Upper lobe of right lung (tissue), 1 donor: ENCODE results near the gene TLX2. TPM values are rescaled to one million over a fixed set of nuclear protein-coding genes. Genes with fewer than 3 reads are reported as not detected.

Experiments
- ATAC-seq: fragments of 200-7000 bp; cut with Tn5 transposase; one replicate; pipeline ENCODE4 v1.9.1; 2020; ENCODE audit warnings: mild to moderate bottlenecking, moderate library complexity
- DNase-seq: peaks from one replicate; pipeline ENCODE4 v3.0.0-alpha.2; 2020
- H3K27ac ChIP-seq: fragments of 200-600 bp; one replicate; pipeline ENCODE4 v1.8.0; 2022
- H3K27me3 ChIP-seq: fragments of 200-600 bp; one replicate; pipeline ENCODE4 v1.8.0; 2022; ENCODE audit warnings: mild to moderate bottlenecking
- H3K36me3 ChIP-seq: fragments of 200-600 bp; one replicate; pipeline ENCODE4 v1.8.0; 2022
- H3K4me1 ChIP-seq: fragments of 200-600 bp; one replicate; pipeline ENCODE4 v1.8.0; 2022
- H3K4me3 ChIP-seq: fragments of 200-600 bp; one replicate; pipeline ENCODE4 v1.8.0; 2022; ENCODE audit warnings: mild to moderate bottlenecking
- H3K9me3 ChIP-seq: fragments of 200-600 bp; one replicate; pipeline ENCODE4 v1.8.0; 2022
- intact Hi-C: fragments of 100-400 bp; cut with DNase I; formaldehyde crosslinking; loops from one replicate; pipeline ENCODE4 v1.11.0; 2022
- total RNA-seq: library from RNA; stranded (reverse); fragmentation: NEBNext Ultra II Directional; extraction: Animal tissue kit (Norgen Biotek cat#: 25700); gene quantifications from one replicate; pipeline ENCODE4 v1.2.1, GENCODE V29; 2021
- TF ChIP-seq, protein P1 (sequence below): fragments of 200-600 bp; IDR thresholded peaks from one replicate; pipeline ENCODE4 v1.8.0; 2022; ENCODE audit warnings: antibody characterized with exemption
- donor health status: DM: no; HTN: yes; CAD: no; lungs with severe emphysema.

TLX2 gene
- total RNA-seq, 1 donor from 2014 or later = not detected

- no peaks in the 10 kb centered on the region for H3K9me3 ChIP-seq
- peaks cover 15% of the 10 kb centered on the region for H3K4me1 ChIP-seq
- no peak within 1 kb of the TSS for H3K4me3 ChIP-seq
- intact Hi-C loops = no loop called here
- H3K27ac ChIP-seq = no peak within 1 kb of the TSS
- no peak for ATAC-seq
- peaks cover 22% of the 10 kb centered on the region for H3K36me3 ChIP-seq
- TF ChIP-seq, protein P1, sequence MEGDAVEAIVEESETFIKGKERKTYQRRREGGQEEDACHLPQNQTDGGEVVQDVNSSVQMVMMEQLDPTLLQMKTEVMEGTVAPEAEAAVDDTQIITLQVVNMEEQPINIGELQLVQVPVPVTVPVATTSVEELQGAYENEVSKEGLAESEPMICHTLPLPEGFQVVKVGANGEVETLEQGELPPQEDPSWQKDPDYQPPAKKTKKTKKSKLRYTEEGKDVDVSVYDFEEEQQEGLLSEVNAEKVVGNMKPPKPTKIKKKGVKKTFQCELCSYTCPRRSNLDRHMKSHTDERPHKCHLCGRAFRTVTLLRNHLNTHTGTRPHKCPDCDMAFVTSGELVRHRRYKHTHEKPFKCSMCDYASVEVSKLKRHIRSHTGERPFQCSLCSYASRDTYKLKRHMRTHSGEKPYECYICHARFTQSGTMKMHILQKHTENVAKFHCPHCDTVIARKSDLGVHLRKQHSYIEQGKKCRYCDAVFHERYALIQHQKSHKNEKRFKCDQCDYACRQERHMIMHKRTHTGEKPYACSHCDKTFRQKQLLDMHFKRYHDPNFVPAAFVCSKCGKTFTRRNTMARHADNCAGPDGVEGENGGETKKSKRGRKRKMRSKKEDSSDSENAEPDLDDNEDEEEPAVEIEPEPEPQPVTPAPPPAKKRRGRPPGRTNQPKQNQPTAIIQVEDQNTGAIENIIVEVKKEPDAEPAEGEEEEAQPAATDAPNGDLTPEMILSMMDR = no peak
- no peaks in the 10 kb centered on the region for H3K27me3 ChIP-seq
- no peak for DNase-seq
Measured at GRCh38 chr2:74525717-74526648, 11.7 kb downstream of the TLX2 start, which contains the start of gene DQX1. Gene DQX1, minus strand, starts transcription at chr2:74526231. Its CDS starts 502 bp downstream, at chr2:74525729.

GRCh38 chr2:74526649-74527230 lies 12.5 kb downstream of the TLX2 start:
- H3K9me3 ChIP-seq = no peaks in the 10 kb centered on the region
- H3K27ac ChIP-seq = no peak overlapping the region
- TF ChIP-seq, protein P1 = no peak
- ATAC-seq = no peak
- no peak overlapping the region for H3K4me3 ChIP-seq
- H3K27me3 ChIP-seq = no peaks in the 10 kb centered on the region
- intact Hi-C loops = no loop called here
- H3K36me3 ChIP-seq = peaks cover 22% of the 10 kb centered on the region
- DNase-seq = no peak
- H3K4me1 ChIP-seq = peaks cover 22% of the 10 kb centered on the region

- DNase-seq (no peak), ATAC-seq (no peak)
- Histone ChIP-seq H3K27me3 (no peaks in the 10 kb centered on the region), H3K36me3 (peaks cover 28% of the 10 kb centered on the region), H3K4me1 (peaks cover 24% of the 10 kb centered on the region), H3K4me3 (no peak overlapping the region), H3K27ac (no peak overlapping the region), H3K9me3 (no peaks in the 10 kb centered on the region)
- TF ChIP-seq, protein P1 = no peak
- intact Hi-C loops = no loop called here
Measured at GRCh38 chr2:74527741-74528140, 13.5 kb downstream of the TLX2 start.

DNA sequence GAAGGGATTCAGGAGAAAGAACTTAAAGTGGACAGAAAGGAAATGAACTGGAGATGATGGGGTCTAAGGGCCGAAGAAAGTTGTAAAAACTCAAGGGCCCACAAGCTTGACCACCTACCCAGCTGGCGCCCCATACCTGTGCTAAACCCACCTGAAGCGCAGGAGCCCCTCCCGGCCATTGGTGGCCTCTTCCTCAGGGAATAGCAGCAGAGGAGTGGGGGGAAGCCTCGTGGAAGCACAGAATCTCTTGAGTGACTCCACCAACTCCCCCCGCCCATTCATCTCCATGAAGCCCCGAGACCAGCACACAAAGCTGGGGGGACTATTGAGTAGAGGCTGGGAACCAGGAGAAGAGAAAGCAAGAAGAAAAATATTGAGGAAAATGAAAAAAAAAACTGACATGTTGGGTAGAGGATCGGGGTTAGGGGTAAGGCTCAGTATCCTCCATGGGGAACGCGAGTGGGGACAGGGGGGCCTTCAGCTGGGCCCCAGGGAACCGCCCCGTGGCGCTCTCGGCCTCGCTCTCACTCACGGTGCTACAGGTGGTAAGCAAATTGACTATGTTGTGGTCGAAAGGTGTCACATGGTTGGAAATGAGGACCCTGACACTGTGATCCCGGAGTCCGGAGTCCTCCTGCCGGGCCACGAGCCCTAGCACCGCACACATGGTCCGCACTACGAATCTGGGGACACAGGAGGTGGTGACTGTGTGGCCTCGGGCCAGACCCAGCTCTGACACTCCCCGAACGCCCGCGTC lies 14.5 kb downstream of the TLX2 start:
- Histone ChIP-seq H3K27ac (peak overlapping the region; percentile 95), H3K9me3 (no peaks in the 10 kb centered on the region), H3K4me1 (peaks cover 24% of the 10 kb centered on the region), H3K36me3 (peaks cover 37% of the 10 kb centered on the region), H3K27me3 (no peaks in the 10 kb centered on the region), H3K4me3 (peak overlapping the region; percentile 99)
- ATAC-seq = peak; percentile 8
- no peak for DNase-seq
- TF ChIP-seq, protein P1 = no peak
- intact Hi-C loops = no loop called here

DNA sequence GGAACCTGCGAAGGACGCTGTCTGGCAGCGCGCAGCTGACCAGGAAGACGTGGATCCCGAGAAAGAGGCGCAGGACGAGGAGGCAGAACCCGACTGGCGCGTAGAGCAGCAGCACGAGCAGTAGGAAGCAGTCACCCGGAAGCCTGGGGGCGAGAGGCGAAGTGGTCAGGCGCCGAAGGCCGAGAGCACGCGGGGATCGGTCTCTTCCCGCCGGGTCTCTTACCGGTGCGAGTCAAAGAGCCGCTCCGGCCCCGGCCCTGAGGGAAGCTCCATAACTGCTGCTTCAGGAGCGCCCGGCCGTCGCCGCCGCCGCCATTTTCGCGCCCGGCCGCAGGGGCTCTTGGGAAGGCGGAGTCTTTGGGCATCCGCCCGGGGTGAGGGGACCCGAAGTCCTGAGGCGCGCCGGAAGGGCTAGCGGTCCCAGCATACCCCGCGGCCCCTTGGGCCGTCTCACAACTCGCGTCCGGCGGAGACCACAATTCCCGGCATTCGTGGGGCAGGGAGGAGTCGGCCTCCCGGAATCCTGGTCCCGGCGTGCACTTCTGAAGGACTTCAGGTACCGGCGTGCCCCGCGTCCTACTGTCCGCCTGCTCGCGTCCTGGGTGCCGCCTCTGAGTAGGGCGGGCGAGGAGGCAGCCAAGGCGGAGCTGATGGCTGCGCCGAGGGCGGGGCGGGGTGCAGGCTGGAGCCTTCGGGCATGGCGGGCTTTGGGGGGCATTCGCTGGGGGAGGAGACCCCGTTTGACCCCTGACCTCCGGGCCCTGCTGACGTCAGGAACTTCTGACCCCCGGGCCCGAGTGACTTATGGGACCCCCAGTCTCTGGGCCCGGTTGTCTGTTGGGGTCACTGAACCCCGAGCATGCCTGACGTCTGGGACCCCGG lies 15.3 kb downstream of the TLX2 start, which contains the start of the genes AUP1 and HTRA2:
AUP1 (minus strand) TSS at position 350 of the 882 bp plus-strand sequence; CDS start at position 273, 77 bp downstream.
HTRA2 (plus strand) TSS at position 577 of the 882 bp plus-strand sequence; CDS start at position 651, 74 bp downstream.
- Histone ChIP-seq H3K27ac (peak within 1 kb of the TSS; percentile 95), H3K4me3 (peak within 1 kb of the TSS; percentile 99), H3K36me3 (peaks cover 40% of the 10 kb centered on the region), H3K4me1 (peaks cover 24% of the 10 kb centered on the region), H3K27me3 (no peaks in the 10 kb centered on the region), H3K9me3 (no peaks in the 10 kb centered on the region)
- TF ChIP-seq, protein P1 = no peak
- intact Hi-C loops = no loop called here
- DNase-seq (peak; percentile 100), ATAC-seq (peak; percentile 96)
